ENCODE data around the gene ARL5A. TPM values are rescaled to one million over a fixed set of nuclear protein-coding genes. Genes with fewer than 3 reads are reported as not detected.

The ARL5A gene
- total and polyA plus RNA-seq, 2 donors (not counting 3 experiments of a cell fraction or from before 2014, with no cell fraction given) = 25.8 to 73.2 TPM

GRCh38 chr2:151792589-151792988, 35.6 kb downstream of the ARL5A start:
- no peaks in the 10 kb centered on the region for H4K20me1 ChIP-seq (replicated peaks; ENCODE audit: control insufficient read depth, extremely low read depth, insufficient read depth, low read length)
- H3K4me2 ChIP-seq (ENCODE audit: insufficient read depth, low read length) = no peak overlapping the region
- H3K36me3 ChIP-seq (ENCODE audit: control insufficient read depth in 2 of 2, extremely low read depth in 1 of 2, insufficient read depth in 2 of 2, low read length in 2 of 2) = no peaks in the 10 kb centered on the region
- DNase-seq (ENCODE audit: low read depth, low spot score) (no peak), FAIRE-seq (no peak)
- H3K9ac ChIP-seq (replicated peaks; ENCODE audit: extremely low read depth, insufficient read depth, low read length) = no peak overlapping the region
- H2AFZ ChIP-seq (ENCODE audit: low read depth, low read length) = no peak overlapping the region
- no peaks in the 10 kb centered on the region for H3K27me3 ChIP-seq (ENCODE audit: control insufficient read depth in 2 of 2, insufficient read depth in 2 of 2, low read length in 2 of 2)
- dilution Hi-C loops (cut with MboI; ENCODE audit: extremely low pct_ligation_motif_present, low sequenced_read_pairs) = no loop called here
- intact Hi-C loops (cut with micrococcal nuclease) = no loop called here
- no peak overlapping the region for H3K4me3 ChIP-seq (replicated peaks in 1 of 3; ENCODE audit: insufficient read depth in 1 of 3, low read depth in 1 of 3, low read length in 3 of 3)
- TF ChIP-seq MYC (IDR thresholded peaks at IDR 0.05; ENCODE audit: low read depth, low read length) = no peak
- TF ChIP-seq GATA2 (IDR thresholded peaks at IDR 0.05; ENCODE audit: insufficient read depth, insufficient read length, low read depth, low read length) = no peak
- TF ChIP-seq EZH2 (IDR thresholded peaks at IDR 0.05; ENCODE audit: borderline replicate concordance, low read depth, low read length, severe bottlenecking) = no peak
- no peak for TF ChIP-seq POLR2AphosphoS5 (IDR thresholded peaks at IDR 0.05; ENCODE audit: insufficient read depth, low read depth, low read length)
- no peak for TF ChIP-seq JUN (IDR thresholded peaks at IDR 0.05; ENCODE audit: borderline replicate concordance, insufficient read depth, insufficient read length, low read depth)
- no peak for TF ChIP-seq FOS (IDR thresholded peaks at IDR 0.05; ENCODE audit: borderline replicate concordance, insufficient read depth, low read length)
- TF ChIP-seq POLR2A (IDR thresholded peaks at IDR 0.05; ENCODE audit: low read depth, low read length) = no peak
- TF ChIP-seq MAX (IDR thresholded peaks at IDR 0.05; ENCODE audit: insufficient read depth, insufficient read length) = no peak
- TF ChIP-seq CTCF (IDR thresholded peaks at IDR 0.05; ENCODE audit: extremely low read depth in 1 of 2, insufficient read depth in 1 of 2, low read depth in 1 of 2, low read length in 2 of 2) = no peak
- CTCF ChIA-PET = no interaction called here
- no TSS peak for BruUV-seq (replicated peaks)
- no peaks in the 10 kb centered on the region for H3K79me2 ChIP-seq (ENCODE audit: control insufficient read depth, insufficient read depth, low read length)
- H3K27ac ChIP-seq (ENCODE audit: insufficient read depth, low read depth, low read length) = no peak overlapping the region
- H3K4me1 ChIP-seq (ENCODE audit: control insufficient read depth, extremely low read depth, insufficient read depth, low read length) = no peaks in the 10 kb centered on the region
- H3K9me1 ChIP-seq (replicated peaks; ENCODE audit: control insufficient read depth, extremely low read depth, insufficient read depth, low read length) = no peaks in the 10 kb centered on the region
- POLR2A ChIA-PET = no interaction called here
- no peaks in the 10 kb centered on the region for H3K9me3 ChIP-seq (replicated peaks; ENCODE audit: control insufficient read depth, insufficient read depth, low read length)
